UCSD-AML1 (cell line): ENCODE measurements around the gene ARL14.

ENCODE experiments used
- DNase-seq: peaks from one replicate; lab custom pipeline; 2025; ENCODE audit not compliant: unreplicated experiment; lab: John Stamatoyannopoulos, UW

Gene ARL14

DNA sequence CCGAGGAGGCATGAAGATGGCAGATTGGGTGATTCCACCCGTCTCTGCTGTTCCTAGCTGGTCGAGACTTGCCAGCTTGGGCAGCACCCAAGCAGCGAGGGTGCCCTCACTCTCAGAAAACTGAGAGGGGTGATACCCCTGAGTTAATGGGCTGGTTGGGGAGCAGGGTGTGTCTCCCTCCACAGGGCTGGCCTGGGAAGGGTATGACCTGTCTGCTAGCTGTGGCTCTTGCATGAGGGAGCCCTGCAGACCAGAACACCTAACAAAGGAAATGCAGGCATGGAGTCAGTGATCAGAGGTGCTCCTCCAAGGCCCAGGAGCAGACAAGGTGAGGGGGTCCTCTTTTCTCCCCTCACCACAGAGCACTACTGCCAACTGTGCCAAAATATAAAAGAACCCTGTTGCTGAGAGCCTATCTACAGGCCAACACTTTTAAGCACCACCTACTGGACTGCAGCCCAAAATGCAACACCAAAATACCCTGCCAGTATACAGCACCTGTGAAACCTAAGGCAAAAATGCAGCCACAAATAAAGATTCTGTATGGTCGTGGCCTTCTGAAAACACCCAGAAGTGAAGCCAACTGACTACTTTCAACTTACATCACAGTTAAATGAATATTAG, 43.3 kb downstream of the ARL14 start:
- no peak for DNase-seq

DNA sequence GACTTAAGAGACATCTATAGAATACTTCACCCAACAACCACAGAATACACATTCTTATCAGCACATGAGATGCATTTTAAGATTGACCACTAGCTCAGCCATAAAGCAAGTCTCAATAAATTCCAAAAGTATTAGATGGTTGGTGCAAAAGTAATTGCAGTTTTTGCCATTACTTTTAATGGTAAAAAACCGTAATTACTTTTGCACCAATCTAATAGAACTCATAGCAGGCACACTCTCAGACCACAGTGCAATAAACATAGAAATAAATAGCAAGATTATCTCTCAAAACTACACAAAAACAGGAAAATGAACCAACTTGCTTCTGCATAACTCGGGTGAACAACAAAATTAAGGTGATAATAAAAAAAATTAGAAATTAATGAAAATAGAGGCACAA, 45.4 kb downstream of the ARL14 start:
- DNase-seq = no peak

DNA sequence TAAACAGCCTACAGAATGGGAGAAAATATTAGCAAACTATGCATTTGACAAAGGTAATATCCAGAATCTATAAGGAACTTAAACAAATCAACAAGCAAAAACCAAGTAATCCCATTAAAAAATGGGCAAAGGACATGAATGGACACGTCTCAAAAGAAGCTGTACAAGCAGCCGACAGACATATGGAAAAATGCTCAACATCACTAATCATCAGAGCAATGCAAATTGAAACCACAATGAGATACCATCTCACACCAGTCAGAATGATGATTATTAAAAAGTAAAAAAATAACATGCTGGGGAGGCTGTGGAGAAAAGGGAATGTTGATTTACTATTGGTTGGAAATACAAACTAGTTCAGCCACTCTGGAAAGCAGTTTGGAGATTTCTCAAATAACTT, 48.4 kb downstream of the ARL14 start:
- no peak for DNase-seq
